Hepatocyte (in vitro differentiated cells): Measurements from ENCODE around the gene AUH.

ENCODE experiments used
- CTCF ChIP-seq: fragments of 200-600 bp; sonication (generic); IDR thresholded peaks from 2 replicates; pipeline ENCODE4 v1.5.1; 2016; ENCODE audit warnings: antibody characterized with exemption, mild to moderate bottlenecking; ENCODE audit not compliant: poor library complexity
- EZH2 ChIP-seq: fragments of 200-600 bp; sonication (generic); IDR thresholded peaks from 2 replicates; pipeline ENCODE4 v1.6.1; 2016; ENCODE audit warnings: antibody characterized with exemption, mild to moderate bottlenecking, borderline replicate concordance

GRCh38 chr9:91208419-91208745 lies 153.3 kb downstream of the AUH start:
- TF ChIP-seq CTCF (no peak), EZH2 (no peak)
